GM19239 (cell line): ENCODE measurements around the gene FIGLA.
"Not testable (repeated sequence)": the region's sequence is repeated elsewhere in the genome, so short reads cannot be mapped to it uniquely, and the experiment has no call there.

ENCODE experiments used
- DNase-seq: peaks from one replicate; pipeline ENCODE4 v3.0.0; 2011; ENCODE audit warnings: low spot score; ENCODE audit not compliant: insufficient read length
- FAIRE-seq: peaks from 2 replicates; lab custom pipeline; 2011; peaks lifted over from hg19 to GRCh38; lab: Jason Lieb, UNC

FIGLA gene

DNA sequence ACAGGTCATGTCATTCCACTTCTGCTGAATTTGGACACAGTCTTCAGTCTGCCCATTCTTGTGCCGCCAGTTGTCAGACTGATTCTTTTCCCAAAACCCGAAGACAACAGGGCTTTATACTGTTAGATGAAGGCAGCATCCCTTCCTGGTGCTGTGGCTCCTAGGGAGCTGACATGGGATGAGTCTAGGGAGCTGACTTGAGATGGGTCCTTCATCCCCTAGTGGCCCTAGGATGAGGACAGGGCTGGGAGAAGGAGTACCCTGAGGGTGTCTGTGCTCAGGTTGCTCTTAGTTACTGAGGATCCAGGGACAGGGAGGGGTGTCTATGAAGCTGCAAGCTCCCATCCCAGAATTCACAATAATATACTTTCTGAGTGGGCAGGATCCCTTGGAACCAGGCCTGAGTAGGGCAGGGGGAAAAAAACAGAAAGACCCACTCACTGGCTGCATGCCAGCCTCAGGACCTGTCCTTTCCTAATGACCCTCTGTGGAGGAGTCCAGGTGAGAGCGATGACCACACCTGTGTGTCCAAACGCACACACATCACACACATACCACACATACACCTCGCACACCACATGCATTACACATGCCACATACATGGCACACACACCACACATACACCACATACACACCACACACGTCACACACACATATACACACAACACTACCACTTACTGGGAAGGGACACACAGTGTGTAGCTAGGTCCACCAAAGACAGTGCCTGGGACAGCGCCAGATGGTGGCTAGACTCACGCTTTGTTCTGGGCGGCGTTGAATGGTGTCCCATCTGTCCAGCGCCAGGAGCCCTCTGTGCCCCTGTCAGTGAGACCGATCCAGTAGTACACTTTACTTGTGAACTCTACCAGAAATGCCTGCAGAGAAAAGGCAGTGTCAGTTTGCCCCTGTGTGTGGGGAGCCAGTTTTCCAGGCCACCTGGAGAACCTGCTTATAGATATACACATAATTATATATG lies 18.8 kb upstream of the FIGLA start:
- DNase-seq (no peak), FAIRE-seq (no peak)

DNA sequence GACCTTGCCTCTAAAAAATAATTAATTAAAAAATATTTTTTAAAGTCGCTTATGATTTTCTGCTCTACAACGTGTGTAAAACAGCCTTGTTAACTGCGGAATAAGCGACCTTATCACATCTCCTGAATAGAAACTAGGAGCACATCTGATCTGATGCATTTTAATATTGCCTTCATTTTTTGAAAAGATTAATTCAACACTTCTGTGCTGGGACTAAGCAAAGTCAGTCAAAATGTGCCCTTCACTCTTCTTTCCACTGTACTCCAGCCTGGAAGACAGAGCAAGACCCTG lies 17.3 kb upstream of the FIGLA start:
- no peak for DNase-seq
- FAIRE-seq: no peak

DNA sequence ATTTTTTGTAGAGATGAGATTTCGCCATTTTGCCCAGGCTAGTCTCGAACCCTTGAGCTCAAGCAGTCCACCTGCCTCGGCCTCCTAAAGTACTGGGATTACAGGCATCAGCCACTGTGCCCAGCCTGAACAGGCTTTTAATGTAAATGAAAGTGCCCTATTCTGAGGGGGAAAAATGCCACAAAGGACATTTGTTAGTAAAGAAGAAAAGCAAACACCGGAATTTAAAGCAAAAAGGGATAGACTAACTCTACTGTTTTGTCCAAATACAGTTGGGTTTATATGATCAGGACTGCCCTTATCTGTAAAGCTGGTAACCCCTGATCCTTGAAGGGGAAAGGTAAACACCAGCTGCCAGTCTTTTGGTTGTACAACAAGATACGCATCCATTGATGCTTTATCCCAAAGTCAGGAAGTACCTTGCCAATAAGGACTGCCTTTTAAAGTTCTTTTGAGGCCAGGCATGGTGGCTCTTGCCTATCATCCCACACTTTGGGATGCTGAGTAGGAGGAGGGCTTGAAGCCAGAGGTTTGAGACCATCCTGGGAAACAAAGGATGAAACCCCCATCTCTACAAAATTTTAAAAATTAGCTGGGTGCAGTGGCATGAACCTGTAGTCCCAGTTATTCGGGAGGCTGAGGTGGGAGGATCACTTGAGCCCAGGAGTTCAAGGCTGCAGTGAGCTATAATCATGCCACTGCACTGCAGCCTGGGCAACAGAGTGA lies 16.8 kb upstream of the FIGLA start:
- DNase-seq: no peak
- no peak for FAIRE-seq

DNA sequence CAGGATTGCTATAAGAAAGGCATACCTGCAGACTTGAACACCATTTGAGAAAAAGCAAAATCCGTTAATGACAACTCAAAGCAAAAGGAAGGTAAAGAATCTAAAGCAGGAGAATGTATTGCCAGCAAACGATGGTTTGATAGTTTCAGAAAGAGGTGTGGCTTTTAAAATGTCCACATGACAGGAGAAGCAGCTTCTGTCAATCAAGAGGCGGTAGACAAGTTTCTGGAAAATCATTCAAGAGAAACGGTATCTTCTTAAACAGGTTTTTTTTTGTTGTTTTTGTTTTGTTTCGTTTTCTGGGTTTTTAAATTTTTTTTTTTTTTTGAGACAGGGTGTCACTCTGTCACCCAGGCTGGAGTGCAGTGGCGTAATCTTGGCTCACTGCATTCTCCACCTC lies 16.2 kb upstream of the FIGLA start:
- no peak for FAIRE-seq
- no peak for DNase-seq

DNA sequence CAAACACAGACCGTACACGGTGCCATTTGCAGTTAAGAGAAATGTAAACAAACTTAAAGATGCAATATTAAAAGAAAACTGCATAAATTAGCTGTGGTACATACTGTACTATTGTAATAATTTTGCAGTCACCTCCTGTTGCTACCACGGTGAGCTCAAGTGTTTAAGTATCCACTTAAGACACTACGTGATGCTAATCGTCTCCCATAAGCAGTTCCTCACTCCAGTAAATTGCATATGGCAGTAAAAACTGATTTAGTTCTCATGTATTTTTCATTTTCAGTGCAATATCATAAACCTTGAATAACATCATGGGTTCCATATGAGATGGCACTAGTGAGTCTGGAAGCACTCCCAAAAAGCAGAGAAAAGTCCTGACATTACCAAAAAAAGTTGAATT lies 15.6 kb upstream of the FIGLA start:
- FAIRE-seq: no peak
- DNase-seq: no peak

DNA sequence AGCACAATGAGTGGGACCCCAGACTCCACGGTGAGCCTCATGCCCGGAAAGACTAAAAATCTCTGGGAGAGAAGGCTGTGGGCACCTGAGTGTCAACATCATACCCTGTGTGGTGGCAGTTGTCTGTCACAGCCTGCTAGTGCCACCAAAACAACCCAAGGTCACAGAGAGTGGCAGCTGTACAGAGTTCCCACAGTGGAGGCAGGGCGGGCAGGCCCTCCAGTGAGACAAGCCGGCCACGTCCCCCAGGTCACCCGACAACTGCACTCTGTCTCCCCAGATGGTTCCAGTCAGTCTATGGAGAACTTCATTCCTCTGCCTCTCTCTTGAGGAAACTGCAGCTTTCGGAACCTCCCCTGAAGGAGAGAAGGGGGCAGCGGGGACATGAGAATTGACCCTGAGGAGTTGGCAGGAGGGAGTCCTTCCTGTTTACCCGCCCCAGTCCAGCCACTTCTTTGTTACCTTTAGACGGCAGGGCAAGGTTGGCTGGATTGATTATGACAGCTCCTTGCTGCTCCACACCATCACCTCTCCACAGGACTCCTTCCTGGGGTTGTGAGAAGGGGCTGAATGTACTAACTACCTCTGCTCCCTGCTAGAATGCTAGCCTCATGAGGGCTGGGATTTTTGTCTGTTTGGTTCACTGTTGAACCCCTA lies 11.3 kb upstream of the FIGLA start:
- no peak for FAIRE-seq
- DNase-seq: no peak

DNA sequence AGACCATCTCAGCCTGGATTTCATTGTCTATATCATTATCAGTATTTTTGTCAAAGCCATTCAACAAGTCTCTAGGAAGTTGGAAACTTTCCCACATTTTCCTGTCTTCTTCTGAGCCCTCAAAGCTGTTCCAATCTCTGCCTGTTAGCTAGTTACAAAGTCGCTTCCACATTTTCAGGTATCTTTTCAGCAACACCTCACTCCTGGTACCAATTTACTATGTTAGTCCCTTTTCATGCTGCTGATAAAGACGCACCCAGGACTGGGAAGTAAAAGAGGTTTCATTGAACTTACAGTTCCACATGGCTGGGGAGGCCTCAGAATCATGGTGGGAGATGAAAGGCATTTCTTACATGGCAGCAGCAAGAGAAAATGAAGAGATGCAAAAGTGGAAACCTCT lies 9.3 kb upstream of the FIGLA start:
- DNase-seq: no peak
- FAIRE-seq: no peak

DNA sequence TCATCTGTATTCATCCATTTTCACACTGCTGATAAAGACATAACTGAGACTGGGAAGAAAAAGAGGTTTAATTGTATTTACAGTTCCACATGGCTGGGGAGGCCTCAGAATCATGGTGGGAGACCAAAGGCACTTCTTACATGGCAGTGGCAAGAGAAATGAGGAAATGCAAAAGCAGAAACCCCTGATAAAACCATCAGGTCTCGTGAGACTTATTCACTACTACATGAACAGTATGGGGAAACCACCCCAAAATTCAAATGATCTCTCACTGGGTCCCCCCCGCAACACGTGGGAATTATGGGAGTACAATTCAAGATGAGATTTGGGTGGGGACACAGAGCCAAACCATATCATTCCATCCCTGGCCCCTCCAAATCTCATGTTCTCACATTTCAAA lies 7.6 kb upstream of the FIGLA start:
- FAIRE-seq, DNase-seq: not testable (repeated sequence)

DNA sequence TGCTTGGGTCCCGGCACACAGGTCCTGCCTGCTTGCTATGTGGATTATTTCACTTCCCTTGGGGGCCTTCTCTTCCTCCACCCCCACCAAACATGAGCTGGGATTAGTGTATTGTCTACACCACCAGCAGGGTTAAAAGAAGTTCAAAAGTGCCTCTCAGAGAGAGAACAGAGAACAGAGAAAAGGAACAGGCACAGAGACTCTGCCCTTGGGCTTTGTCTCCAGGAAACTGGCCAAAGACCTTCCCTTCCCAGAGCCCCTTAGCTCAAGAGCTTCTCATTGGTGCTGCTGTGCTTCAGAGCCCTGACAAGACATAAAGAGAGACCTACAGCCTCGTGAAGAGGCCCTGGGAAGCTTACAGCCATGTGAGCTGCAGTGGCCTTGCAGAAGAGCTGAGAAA lies 7.1 kb upstream of the FIGLA start:
- DNase-seq: no peak
- no peak for FAIRE-seq

DNA sequence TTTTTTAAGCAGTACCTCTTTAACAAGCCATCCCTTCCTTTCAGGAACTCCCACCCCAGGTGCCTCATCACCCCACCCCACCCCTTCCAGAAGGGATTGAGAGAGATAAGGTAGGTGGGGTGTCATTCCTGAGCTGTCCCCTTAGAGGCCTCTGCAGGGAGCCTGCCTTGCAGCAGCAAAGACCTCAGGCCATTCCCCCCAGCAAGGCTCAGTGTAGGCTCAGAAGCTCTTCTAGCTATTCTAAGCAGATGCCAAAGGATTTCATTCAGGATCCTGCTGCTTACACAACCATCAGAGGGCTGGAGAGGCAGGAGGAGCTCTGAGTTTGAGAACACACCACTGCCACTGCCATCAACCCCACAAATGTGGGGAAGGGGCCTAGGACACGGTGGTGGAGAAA lies 5.8 kb upstream of the FIGLA start:
- FAIRE-seq (no peak), DNase-seq (no peak)

DNA sequence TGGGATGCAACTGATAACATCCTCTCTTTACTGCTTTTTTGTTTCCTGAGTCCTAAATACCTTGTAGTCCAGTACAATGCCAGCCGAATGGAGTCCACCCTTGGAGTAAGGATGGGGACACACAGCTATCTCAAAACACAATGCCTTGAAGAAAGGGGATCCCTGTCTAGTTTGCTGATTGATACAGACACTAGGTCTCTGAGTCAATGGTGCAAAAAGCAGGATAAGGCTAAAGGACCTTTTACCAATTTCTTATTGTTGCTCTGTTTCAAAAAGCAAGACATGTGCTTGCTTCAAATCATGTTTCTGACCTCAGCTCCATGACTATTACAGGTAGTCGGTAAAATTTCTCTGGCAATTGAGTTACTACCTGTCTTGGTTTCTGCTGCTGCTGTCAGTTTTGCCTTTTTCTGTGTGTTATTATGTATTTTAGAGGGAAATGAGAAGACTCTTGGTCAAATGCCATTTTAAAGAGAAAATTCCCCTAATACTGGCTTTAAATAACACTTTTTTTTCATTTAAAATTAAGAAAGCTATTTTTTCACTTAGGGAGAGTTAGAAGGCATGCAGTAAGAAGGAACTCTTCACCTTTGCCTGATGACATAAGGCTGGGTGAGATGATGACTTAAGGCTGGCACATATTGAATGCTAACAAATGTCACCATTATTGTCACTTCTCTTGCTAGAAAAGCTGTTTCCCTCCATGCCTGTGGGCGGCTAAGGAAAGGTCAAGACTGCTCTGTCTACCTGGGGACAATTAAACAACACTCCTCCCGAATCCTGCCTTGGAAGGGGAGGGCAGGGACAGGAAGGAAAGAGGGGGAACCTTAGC lies 4.9 kb upstream of the FIGLA start:
- no peak for DNase-seq
- no peak for FAIRE-seq

DNA sequence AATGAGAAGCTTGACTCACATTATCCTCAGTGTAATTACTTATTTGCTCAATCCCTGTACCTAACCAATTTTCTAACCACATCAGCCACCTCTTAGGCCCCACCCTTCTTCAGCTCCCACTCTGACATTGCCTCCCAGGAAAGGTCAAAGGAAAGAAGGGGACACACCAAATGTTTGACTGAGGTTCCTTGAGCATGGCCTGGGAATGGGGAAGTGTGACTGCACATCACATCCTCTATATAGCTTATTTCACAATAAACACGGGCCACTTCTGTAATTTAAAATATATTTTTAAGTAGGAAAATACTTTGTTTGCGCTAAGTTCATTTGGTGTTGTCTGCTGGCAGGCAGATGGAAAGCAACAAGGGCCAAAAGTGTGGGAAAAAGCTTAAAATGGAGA lies 3.0 kb upstream of the FIGLA start:
- FAIRE-seq: no peak

DNA sequence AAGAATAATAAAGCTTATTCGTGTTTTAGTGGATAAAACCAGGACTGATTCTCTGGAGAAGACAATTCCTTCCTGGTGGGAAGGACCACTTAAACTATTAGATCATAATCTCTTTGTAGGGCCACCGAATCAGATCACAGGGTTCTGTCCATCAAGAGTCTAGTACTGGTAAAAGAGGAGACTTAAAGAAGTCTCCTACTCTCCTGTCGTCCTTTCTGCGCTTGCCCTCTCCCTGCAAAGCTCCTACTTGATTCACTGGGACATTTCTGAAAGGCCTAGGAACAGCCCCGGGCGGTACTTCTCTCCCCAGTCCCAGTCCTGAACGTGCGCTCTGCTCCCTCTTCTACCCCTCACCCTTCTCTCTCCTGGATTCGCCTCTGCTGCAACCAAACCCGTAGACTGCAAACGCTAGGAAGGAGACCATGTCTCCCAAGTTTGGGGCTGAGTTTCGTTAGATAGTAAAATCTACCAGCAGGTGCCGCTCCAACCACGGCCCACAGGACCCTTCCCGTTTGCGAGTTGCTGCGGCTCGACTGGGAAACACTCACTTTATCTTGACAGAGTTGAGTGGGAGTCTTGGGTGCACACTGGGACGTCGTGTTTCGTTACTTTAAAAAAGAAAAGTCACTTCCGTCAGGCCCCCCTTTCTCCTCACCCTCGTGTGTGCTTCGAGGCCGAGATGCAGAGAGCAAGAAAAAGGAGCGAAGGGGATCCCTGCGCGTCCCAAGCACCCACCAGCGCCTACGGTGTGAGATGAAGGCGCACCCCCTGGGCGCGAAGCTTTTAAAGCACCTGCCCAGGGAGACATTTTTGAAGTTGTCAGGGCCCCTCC lies 923 bp downstream of the FIGLA start:
- no peak for FAIRE-seq
- no peak for DNase-seq

More for the DNA sequence above, 3.0 kb upstream of the FIGLA start:
- no peak for DNase-seq

DNA sequence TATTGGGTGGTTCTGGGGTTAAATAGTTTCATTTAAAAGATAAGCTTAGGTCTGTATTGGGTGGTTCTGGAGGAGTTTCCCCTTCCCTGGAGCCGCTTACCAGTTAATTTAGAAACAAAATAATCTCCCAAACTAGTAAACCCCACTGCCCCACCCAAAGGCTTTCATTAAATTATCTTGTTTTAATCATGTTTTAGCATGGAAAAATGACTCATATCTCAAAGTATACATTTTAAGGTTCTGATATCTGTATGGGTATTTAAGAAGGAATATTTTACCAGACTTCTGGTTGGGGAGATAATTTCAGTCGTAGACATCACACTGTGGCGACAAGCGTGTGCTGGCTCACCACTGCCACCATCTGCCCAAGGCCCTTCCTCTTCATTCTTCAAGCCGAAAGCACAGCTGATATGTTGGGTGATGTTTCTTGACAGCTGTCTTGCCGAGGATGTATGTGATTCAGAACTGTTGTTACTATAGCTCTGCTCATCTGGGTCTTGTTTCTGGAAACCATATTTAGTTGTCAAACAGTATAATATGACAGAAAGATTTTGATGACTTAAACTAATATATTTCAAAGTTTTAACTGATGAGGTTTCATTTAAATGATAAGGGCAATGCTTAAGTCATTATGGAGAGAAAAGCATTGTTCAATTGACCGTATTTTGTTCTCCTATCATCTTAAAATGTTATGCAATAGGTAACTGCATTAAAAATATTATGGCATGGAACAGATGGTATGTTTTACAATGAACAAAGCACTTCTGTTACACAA lies 5.1 kb downstream of the FIGLA start:
- DNase-seq (no peak), FAIRE-seq (no peak)

DNA sequence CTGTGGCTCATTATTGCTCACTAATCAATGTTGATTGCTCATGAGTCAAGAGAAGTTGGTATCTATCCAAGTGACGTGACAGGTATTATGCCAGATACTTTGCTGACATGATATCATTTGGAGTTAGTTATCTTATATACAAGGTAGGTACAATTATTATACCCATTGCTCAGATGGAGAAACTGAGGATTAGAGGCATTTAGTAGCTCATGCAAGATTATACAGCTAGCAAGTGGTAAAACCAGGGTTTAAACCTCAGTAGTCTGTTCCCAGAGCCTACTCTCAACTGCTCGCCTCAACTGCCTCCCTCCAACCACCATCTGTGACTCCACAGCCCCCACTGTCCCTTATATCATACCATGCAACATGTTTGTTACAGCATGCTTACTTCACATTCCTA lies 6.1 kb downstream of the FIGLA start:
- no peak for DNase-seq
- no peak for FAIRE-seq

DNA sequence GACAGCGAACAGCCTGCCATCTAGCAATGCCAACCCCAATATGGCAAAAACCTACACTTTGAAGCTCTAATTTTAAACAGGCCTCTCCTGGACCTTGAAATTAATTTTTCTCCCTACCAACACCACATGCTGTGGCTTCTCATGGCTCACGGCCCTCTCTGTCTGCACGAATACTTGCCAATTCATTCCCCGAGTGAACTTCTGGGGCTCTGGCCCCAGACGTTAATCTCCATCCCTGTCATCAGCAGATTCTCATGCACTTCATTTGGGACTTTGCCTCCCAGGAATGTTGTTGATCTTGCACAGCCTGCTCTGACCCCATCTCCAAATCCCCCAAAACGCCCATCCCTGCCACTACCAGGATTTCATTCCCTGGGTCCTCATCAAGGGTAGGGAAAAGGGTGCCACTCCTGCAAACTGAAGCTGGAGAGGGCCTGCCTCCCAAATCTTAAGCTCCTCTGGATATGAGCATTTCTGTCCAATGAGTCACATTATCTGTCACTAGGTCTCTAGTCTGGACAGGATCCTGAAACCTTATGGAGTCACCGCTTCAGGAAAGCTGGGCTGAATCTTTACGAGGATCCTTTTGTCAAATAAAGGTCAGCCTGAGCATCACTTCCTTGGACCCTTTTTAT lies 10.4 kb downstream of the FIGLA start:
- DNase-seq: no peak
- FAIRE-seq: no peak

DNA sequence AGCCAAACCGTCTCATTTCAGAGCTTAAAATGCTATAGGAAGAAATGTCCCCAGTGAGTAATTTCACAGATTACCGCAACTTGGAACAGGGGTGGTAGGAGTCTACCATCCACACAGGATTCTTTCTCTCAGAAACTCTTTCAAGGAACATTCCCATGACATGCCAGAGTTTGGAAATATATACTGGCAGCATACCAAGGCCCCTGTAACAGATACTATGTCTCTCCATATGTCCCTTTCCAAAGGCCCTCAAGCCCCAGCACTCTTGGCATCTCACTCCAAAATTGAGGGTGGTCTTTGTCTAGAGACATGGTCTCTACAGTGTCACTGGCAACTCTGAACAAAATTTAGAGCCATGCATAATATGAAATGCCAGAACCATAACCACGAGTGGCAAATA lies 11.0 kb downstream of the FIGLA start:
- no peak for DNase-seq
- FAIRE-seq: no peak

DNA sequence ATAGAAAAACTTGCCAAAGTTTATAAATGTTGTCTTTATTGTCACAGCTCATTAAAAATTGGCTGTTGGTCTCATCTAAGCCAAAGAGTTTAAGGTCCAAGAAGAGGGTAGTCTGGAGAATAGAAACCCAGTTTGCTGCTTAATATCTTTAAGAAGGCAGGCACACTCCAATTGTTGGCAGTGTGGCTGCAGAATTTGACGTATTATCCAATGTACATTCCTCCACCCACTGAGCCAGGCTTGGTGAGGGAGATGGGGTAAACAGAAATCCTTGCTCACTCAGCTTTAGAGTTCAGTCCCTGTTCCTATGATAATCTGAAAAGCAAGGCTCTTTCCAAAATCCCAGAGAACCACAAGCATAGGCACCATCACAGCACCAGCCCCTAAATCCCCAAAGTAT lies 11.8 kb downstream of the FIGLA start:
- no peak for DNase-seq
- FAIRE-seq: no peak
